ENCODE measurements around the gene TRIL. TPM values are rescaled to one million over a fixed set of nuclear protein-coding genes. Genes with fewer than 3 reads are reported as not detected.

Gene TRIL
- total and polyA plus RNA-seq, 2 of the 13 experiments (the other 11 are each of a cell fraction or from before 2014, with no cell fraction given) = 0.18 to 0.40 TPM

- Histone ChIP-seq H3K4me2 (ENCODE audit: low read depth, low read length) (no peak overlapping the region), H4K20me1 (ENCODE audit: insufficient read depth, low read length) (no peaks in the 10 kb centered on the region), H3K9ac (ENCODE audit: insufficient read depth, low read depth, low read length) (no peak overlapping the region), H3K79me2 (ENCODE audit: insufficient read depth, low read length) (no peaks in the 10 kb centered on the region), H3K36me3 (replicated peaks in 1 of 2; ENCODE audit: control insufficient read depth in 1 of 2, insufficient read depth in 2 of 2, low read length in 2 of 2) (no peaks in the 10 kb centered on the region), H3K9me3 (ENCODE audit: low read length) (no peaks in the 10 kb centered on the region), H2AFZ (ENCODE audit: low read length) (no peak overlapping the region), H3K4me1 (ENCODE audit: insufficient read depth, low read length) (peaks cover 21% of the 10 kb centered on the region), H3K4me3 (replicated peaks in 1 of 3; ENCODE audit: insufficient read depth in 1 of 3, low read depth in 2 of 3, low read length in 3 of 3) (no peak overlapping the region), H3K27me3 (ENCODE audit: control insufficient read depth in 1 of 2, insufficient read depth in 2 of 2, low read length in 2 of 2) (peaks cover 1 to 11% of the 10 kb centered on the region in 2 experiments; a peak in 2 of 5 replicates), H3K27ac (ENCODE audit: extremely low read length, insufficient read depth, low read length) (no peak overlapping the region)
- no TSS peak for BruUV-seq (replicated peaks)
- TF ChIP-seq YEATS2 (CRISPR knock-in tag; IDR thresholded peaks at IDR 0.05; ENCODE audit: borderline replicate concordance) = no peak
- no peak for TF ChIP-seq AHDC1 (CRISPR knock-in tag; IDR thresholded peaks at IDR 0.05; ENCODE audit: borderline replicate concordance)
- TF ChIP-seq MAFK (conservative IDR thresholded peaks at IDR 0.05 in 1 of 2, IDR thresholded peaks at IDR 0.05 in 1 of 2; ENCODE audit: low read length in 2 of 2) = peak in 1 of 2 experiments; percentile 45; a peak in 2 of 4 replicates
- TF ChIP-seq MAFF (IDR thresholded peaks at IDR 0.05; ENCODE audit: low read depth, low read length) = peak; percentile 30; the same call in 1 of the 2 replicates
- TF ChIP-seq THYN1 (CRISPR knock-in tag; IDR thresholded peaks at IDR 0.05; ENCODE audit: borderline replicate concordance, low read depth) = no peak
- intact Hi-C loops (cut with micrococcal nuclease; ENCODE audit: unreplicated experiment) (no loop called here), in situ Hi-C loops (cut with HindIII; ENCODE audit: extremely low pct_ligation_motif_present, low pct_unique_long_range_greater_than_20kb) (no loop called here)
- WGBS (ENCODE audit: low lambda C conversion rate) = 52% methylated on average over 3 of the region's 3 CpGs
- FAIRE-seq (no peak), DNase-seq (ENCODE audit: low spot score) (no peak), ATAC-seq (no peak)
- CTCF ChIA-PET (ENCODE audit: low intra/inter-chr PET ratio, low total read pairs) = no interaction called here
- POLR2A ChIA-PET = no interaction called here
Observed at GRCh38 chr7:28942168-28942567, 16.0 kb downstream of the TRIL start.

All from HepG2 (cell line).